Activated CD4-positive, alpha-beta T cell treated with anti-CD3 and anti-CD28 coated beads for 4 hours (primary cell): ENCODE measurements around the gene SORCS3.

Source experiments
- DNase-seq, 2 donors: peaks; one replicate each; pipeline ENCODE4 v3.0.0-alpha.2; 2020

SORCS3 gene

DNA sequence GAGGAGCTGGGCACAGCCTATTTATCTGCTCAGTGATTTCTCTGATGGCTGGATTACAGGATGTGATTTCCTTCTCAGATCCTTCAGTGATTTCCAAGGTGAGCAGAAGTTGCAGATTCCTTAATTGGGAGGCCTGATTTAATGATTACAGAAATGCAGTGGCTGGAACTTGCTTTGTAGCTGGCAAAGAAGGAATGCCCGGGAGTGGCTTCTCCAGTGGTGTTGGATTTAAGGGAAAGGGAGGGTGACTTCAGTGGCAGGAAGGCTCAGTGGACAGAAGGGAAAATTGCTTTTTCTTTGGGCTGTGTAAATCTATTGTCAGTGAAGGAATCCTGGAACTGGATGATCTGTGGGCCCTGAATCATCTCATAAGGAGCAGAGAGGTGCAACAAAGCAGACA, 5.1 kb downstream of the SORCS3 start:
- no peak for DNase-seq

DNA sequence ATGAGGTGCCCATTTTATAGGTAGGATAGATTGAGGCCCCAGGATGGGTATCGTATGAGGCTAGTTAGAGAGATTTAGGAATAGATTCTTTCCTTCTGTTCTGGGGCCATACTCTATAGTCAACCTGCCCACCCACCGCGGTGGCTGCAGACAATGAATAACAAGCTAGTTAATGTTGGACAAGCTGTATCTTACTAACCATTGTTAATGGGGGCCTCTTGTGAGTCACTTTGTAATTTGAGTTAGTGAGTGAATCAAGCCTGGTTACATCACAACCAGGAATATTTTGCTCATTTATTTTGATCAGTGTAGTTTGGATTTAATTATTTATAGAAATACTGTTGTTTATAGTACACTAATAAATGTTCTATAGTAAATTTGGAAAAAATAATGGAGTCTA, 7.3 kb downstream of the SORCS3 start:
- no peak for DNase-seq

- DNase-seq = no peak
Measured at GRCh38 chr10:104650072-104650471, 9.0 kb downstream of the SORCS3 start.

- DNase-seq = no peak
Measured at GRCh38 chr10:104650635-104651331, 9.7 kb downstream of the SORCS3 start.

- no peak for DNase-seq
Measured at GRCh38 chr10:104657036-104657435, 15.9 kb downstream of the SORCS3 start.

GRCh38 chr10:104657457-104657856, 16.4 kb downstream of the SORCS3 start:
- no peak for DNase-seq

GRCh38 chr10:104658067-104658466, 17.0 kb downstream of the SORCS3 start:
- no peak for DNase-seq

- DNase-seq = no peak
Measured at GRCh38 chr10:104659809-104660208, 18.7 kb downstream of the SORCS3 start.

- no peak for DNase-seq
Measured at GRCh38 chr10:104663076-104663475, 22.0 kb downstream of the SORCS3 start.

GRCh38 chr10:104663563-104663962, 22.5 kb downstream of the SORCS3 start:
- DNase-seq = no peak

DNA sequence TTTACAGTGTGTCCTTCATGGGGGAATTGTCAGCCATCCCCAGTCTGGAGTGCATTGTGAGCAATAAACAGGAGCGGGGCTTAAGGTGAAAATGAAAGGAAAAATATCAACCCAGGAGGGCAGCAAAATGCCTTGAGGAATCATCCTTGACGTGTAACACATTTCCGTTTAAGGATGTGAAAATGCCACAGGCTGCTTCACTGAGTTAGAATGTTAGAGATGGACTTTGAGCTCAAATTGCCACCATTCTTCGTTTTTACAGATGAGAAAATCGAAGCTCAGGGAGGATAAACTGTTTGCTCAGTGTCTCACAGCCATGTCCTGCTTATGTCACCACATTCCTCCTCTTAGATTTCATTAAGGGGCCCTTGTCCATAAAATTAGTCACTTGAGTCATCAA, 23.1 kb downstream of the SORCS3 start:
- no peak for DNase-seq

- DNase-seq = no peak
Measured at GRCh38 chr10:104665174-104665573, 24.1 kb downstream of the SORCS3 start.

DNA sequence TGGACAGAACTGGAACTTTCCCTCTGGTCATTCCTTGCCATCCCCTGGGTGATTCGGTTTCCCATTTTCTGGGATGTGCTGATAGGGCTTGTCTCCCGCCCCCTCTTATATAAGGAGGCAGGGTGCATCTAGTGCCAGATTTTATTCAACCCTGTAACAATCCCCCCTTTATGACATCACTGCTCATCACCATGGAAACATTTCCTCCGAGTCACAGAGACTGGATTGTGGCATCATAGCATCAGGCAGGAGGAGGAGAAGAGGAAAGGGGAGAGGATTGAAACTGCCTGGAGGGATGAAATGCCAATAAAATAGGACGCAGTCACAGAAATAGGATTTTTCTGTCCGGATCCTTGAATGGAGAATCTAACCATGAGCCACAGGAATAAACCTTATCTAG, 25.0 kb downstream of the SORCS3 start:
- no peak for DNase-seq

DNA sequence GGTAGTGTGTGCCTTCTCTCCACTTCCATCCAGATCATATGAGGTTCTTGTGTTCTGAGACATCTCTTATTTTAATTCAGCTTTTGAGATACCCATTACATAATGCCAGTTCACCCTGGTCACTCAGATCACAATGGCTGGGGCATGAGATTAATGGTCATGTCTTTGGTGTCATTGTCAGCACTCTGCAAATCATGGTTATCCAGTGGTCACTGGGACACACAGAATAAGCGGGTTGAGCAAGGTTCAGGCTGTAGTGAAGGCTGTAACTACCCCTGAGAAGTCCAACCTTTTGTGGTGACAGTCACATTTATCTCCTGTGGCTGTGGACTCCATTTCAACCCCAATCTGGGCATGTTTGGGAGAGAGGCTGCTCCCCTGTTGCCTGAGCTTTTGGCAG, 35.8 kb downstream of the SORCS3 start:
- DNase-seq = no peak

- DNase-seq = no peak
Measured at GRCh38 chr10:104678658-104679057, 37.6 kb downstream of the SORCS3 start.

GRCh38 chr10:104680467-104681401, 39.6 kb downstream of the SORCS3 start:
- no peak for DNase-seq

- no peak for DNase-seq
Measured at GRCh38 chr10:104681485-104681884, 40.4 kb downstream of the SORCS3 start.

GRCh38 chr10:104683567-104683966, 42.5 kb downstream of the SORCS3 start:
- DNase-seq = no peak

GRCh38 chr10:104686829-104687228, 45.7 kb downstream of the SORCS3 start:
- DNase-seq = no peak

DNA sequence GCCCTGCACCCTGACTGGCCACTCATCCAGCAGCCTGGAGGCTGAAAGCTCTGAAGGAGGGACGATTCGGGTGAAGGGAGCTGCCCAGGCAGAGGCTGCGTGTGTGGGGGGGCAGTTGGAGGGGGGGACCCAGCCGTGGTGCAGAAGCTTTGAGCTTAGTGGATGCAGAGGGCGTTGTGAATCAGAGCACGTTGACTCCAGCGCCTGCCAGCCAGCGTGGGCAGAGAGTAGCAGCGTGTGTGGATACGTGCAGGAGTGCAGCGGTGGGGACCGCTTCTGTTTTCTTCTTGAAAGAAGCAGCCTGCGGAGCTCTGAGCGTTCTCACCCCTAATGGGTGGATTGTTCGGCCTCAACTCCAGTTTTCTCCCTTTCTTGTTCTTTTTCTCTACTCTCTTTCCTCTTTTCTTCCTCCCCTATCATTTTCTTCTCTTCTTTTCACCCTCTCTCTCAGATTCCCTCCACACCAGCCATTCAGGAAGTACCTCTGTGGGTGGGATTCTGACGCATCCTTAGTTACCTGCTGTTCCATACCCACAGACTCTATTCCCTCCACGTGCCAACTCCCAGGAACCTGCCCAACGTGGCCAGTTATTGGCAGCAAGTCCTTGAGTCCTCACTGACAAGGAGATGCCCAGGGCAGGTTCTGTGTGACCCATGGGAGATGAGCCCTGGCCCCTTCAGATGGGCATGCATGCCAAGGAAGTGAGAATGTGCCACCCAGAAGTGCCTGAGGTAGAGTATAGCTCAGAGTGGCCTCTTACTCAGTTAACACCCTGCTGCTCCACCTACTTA, 47.4 kb downstream of the SORCS3 start:
- DNase-seq = no peak

- no peak for DNase-seq
Measured at GRCh38 chr10:104689105-104689504, 48.0 kb downstream of the SORCS3 start.

DNA sequence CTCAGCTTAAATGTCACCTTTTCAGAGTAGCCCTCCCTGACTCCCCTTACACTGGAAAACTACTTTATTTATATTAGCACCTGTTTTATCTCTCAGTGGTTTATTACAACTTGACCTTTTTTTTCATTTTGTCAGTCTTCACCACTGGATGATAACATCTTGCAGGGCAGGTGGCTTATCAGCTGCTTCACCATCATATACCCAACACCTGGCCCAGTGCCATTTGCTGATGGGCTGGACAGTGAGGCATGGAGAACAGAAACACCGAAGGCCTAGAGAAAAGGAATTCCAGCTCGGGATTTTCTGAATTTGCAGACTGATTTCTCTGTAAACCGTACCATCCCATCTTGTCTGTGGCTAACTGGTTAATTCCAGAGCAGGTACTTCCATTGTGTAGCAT, 48.5 kb downstream of the SORCS3 start:
- DNase-seq = no peak

DNA sequence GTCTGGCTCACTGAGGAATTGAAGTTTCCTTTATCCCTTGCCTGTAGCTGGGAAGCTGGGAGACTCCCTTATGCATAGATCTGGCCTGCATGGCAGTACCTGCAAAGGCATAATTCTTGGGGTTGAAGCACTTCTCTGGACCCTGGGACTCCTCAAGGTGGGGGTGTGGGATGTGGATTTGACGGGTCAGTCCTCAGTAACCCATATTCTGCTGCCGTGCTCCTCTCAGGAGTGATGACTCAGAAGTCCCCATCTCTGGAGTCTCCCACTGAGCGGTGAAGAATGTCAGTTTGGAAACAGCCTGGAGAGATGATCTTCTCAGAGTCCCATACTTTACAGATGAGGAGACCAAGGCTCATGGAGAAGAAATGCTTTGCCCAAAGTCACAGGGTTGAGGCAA, 49.0 kb downstream of the SORCS3 start:
- DNase-seq = no peak
